ENCODE results near the gene PLS1. TPM values are rescaled to one million over a fixed set of nuclear protein-coding genes. Genes with fewer than 3 reads are reported as not detected.
A peak's percentile ranks its signal among the peaks of the same experiment; 100 is the strongest.
"Not testable (repeated sequence)": the region's sequence is repeated elsewhere in the genome, so short reads cannot be mapped to it uniquely, and the experiment has no call there.

The PLS1 gene
- total RNA-seq, 3 donors from 2014 or later (not counting 1 experiment from before 2014, with no cell fraction given) = 1.2 to 2.6 (median 1.6) TPM

GRCh38 chr3:142574223-142574622 is 22.0 kb upstream of the PLS1 start:
- peak overlapping the region; percentile 4 to 94 for H3K27ac Mint-ChIP-seq
- H3K4me3 ChIP-seq (ENCODE audit: low read length); H3K27me3 ChIP-seq (ENCODE audit: control insufficient read depth, insufficient read depth, low read length); H3K36me3 Mint-ChIP-seq; H3K9me3 Mint-ChIP-seq; ATAC-seq; H3K4me3 Mint-ChIP-seq; intact Hi-C loops (cut with micrococcal nuclease); H3K9me3 ChIP-seq (ENCODE audit: control insufficient read depth, insufficient read depth, low read length); H3K27me3 Mint-ChIP-seq (ENCODE audit: low read depth in 2 of 2); H3K27ac ChIP-seq (ENCODE audit: low read length); DNase-seq: not testable (repeated sequence)
- H3K36me3 ChIP-seq (ENCODE audit: control insufficient read depth, insufficient read depth, low read length) = peaks cover 11% of the 10 kb centered on the region
- 100% methylated on average over 3 of the region's 3 CpGs for WGBS (ENCODE audit: insufficient coverage)
- H3K4me1 Mint-ChIP-seq = peaks cover 46 to 47% of the 10 kb centered on the region in 2 donors
- H3K4me1 ChIP-seq (ENCODE audit: control insufficient read depth, insufficient read depth, low read length) = peaks cover 13% of the 10 kb centered on the region

GRCh38 chr3:142574665-142575064 is 21.5 kb upstream of the PLS1 start:
- peaks cover 49 to 51% of the 10 kb centered on the region in 2 donors for H3K4me1 Mint-ChIP-seq
- no peak for DNase-seq
- no peak for TF ChIP-seq CTCF (IDR thresholded peaks at IDR 0.05)
- 93% methylated on average over 1 of the region's 1 CpG for WGBS (ENCODE audit: insufficient coverage)
- H3K9me3 Mint-ChIP-seq = no peaks in the 10 kb centered on the region
- H3K4me3 ChIP-seq (ENCODE audit: low read length) = no peak overlapping the region
- no peak overlapping the region for H3K4me3 Mint-ChIP-seq
- H3K27me3 ChIP-seq (ENCODE audit: control insufficient read depth, insufficient read depth, low read length) = no peaks in the 10 kb centered on the region
- H3K9me3 ChIP-seq (ENCODE audit: control insufficient read depth, insufficient read depth, low read length) = no peaks in the 10 kb centered on the region
- intact Hi-C loops (cut with micrococcal nuclease) = loop anchor here (5.0 kb wide), 2 partner anchors 428 to 1398 kb away; partner anchors contain the start of genes DIPK2A and U2SURP
- peaks cover 11% of the 10 kb centered on the region for H3K36me3 ChIP-seq (ENCODE audit: control insufficient read depth, insufficient read depth, low read length)
- no peaks in the 10 kb centered on the region for H3K27me3 Mint-ChIP-seq (ENCODE audit: low read depth in 2 of 2)
- peaks cover 15% of the 10 kb centered on the region for H3K4me1 ChIP-seq (ENCODE audit: control insufficient read depth, insufficient read depth, low read length)
- no peak overlapping the region for H3K27ac ChIP-seq (ENCODE audit: low read length)
- H3K27ac Mint-ChIP-seq = peak overlapping the region; percentile 4 to 94
- ATAC-seq = no peak
- no peaks in the 10 kb centered on the region for H3K36me3 Mint-ChIP-seq

- ATAC-seq = no peak
- Mint-ChIP-seq H3K4me3 (peak overlapping the region; percentile 96), H3K9me3 (no peaks in the 10 kb centered on the region), H3K36me3 (no peaks in the 10 kb centered on the region), H3K4me1 (peaks cover 47 to 57% of the 10 kb centered on the region in 2 donors), H3K27me3 (ENCODE audit: low read depth in 2 of 2) (peaks cover 0 to 7% of the 10 kb centered on the region in 2 donors), H3K27ac (peak overlapping the region; percentile 94 to 97)
- Histone ChIP-seq H3K27ac (ENCODE audit: low read length) (peak overlapping the region; percentile 19), H3K4me1 (ENCODE audit: control insufficient read depth, insufficient read depth, low read length) (peaks cover 17% of the 10 kb centered on the region), H3K36me3 (ENCODE audit: control insufficient read depth, insufficient read depth, low read length) (peaks cover 7% of the 10 kb centered on the region), H3K4me3 (ENCODE audit: low read length) (no peak overlapping the region), H3K9me3 (ENCODE audit: control insufficient read depth, insufficient read depth, low read length) (no peaks in the 10 kb centered on the region), H3K27me3 (ENCODE audit: control insufficient read depth, insufficient read depth, low read length) (no peaks in the 10 kb centered on the region)
- intact Hi-C loops (cut with micrococcal nuclease) = loop anchor here (5.0 kb wide), 2 partner anchors 426 to 1396 kb away; partner anchors contain the start of genes DIPK2A and U2SURP
- no peak for TF ChIP-seq CTCF (IDR thresholded peaks at IDR 0.05)
- DNase-seq = no peak
These were observed 19.4 kb upstream of the PLS1 start for GRCh38 chr3:142576792-142577191.

- peaks cover 5 to 7% of the 10 kb centered on the region in 2 donors for H3K27me3 Mint-ChIP-seq (ENCODE audit: low read depth in 2 of 2)
- 2% methylated on average over 9 of the region's 12 CpGs for WGBS (ENCODE audit: insufficient coverage)
- no peaks in the 10 kb centered on the region for H3K9me3 ChIP-seq (ENCODE audit: control insufficient read depth, insufficient read depth, low read length)
- H3K4me1 ChIP-seq (ENCODE audit: control insufficient read depth, insufficient read depth, low read length) = peaks cover 17% of the 10 kb centered on the region
- H3K27me3 ChIP-seq (ENCODE audit: control insufficient read depth, insufficient read depth, low read length) = no peaks in the 10 kb centered on the region
- intact Hi-C loops (cut with micrococcal nuclease) = loop anchor here (1.0 to 5.0 kb wide), 5 partner anchors 18 to 1394 kb away; partner anchors contain the start of genes DIPK2A, PLS1, TRPC1 and U2SURP
- DNase-seq = peak in 1 of 2 donors; percentile 55
- ATAC-seq = no peak
- H3K4me3 Mint-ChIP-seq = peak overlapping the region; percentile 96
- peaks cover 47 to 57% of the 10 kb centered on the region in 2 donors for H3K4me1 Mint-ChIP-seq
- peaks cover 6% of the 10 kb centered on the region for H3K36me3 ChIP-seq (ENCODE audit: control insufficient read depth, insufficient read depth, low read length)
- peak overlapping the region; percentile 93 for H3K27ac ChIP-seq (ENCODE audit: low read length)
- H3K27ac Mint-ChIP-seq = peak overlapping the region; percentile 94 to 97
- H3K9me3 Mint-ChIP-seq = no peaks in the 10 kb centered on the region
- H3K4me3 ChIP-seq (ENCODE audit: low read length) = peak overlapping the region; percentile 98
- no peak for TF ChIP-seq CTCF (IDR thresholded peaks at IDR 0.05)
- no peaks in the 10 kb centered on the region for H3K36me3 Mint-ChIP-seq
These were observed 18.4 kb upstream of the PLS1 start for GRCh38 chr3:142577696-142578328.
